NT2/D1 (cell line): ENCODE results near the gene PTPRK.

ENCODE experiments used
- DNase-seq: peaks from one replicate; pipeline ENCODE4 v3.0.0-alpha.2; 2011; ENCODE audit warnings: low read depth, low spot score
- H3K27me3 ChIP-seq: 2 replicates; pipeline ENCODE4 v1.6.0; 2011; ENCODE audit warnings: mild to moderate bottlenecking; ENCODE audit not compliant: insufficient read length, insufficient read depth
- H3K36me3 ChIP-seq: 2 replicates; pipeline ENCODE4 v1.6.1; 2011; ENCODE audit warnings: mild to moderate bottlenecking, low read length, mixed read lengths; ENCODE audit not compliant: insufficient read depth, insufficient read length
- H3K4me1 ChIP-seq: 2 replicates; pipeline ENCODE4 v1.5.1; 2011; ENCODE audit not compliant: insufficient read depth, insufficient read length
- H3K4me3 ChIP-seq: 2 replicates; pipeline ENCODE4 v1.5.1; 2011; ENCODE audit warnings: low read depth; ENCODE audit not compliant: insufficient read length
- H3K9ac ChIP-seq: 2 replicates; pipeline ENCODE4 v1.6.0; 2011; ENCODE audit warnings: low read depth; ENCODE audit not compliant: insufficient read length
- H3K9me3 ChIP-seq: 2 replicates; pipeline ENCODE4 v1.5.1; 2011; ENCODE audit warnings: mild to moderate bottlenecking, low read length; ENCODE audit not compliant: insufficient read depth
- SUZ12 ChIP-seq: IDR thresholded peaks from 2 replicates; pipeline ENCODE4 v1.6.1; 2011; ENCODE audit not compliant: insufficient read length, insufficient read depth; ENCODE audit errors: extremely low read depth
- YY1 ChIP-seq: IDR thresholded peaks from 2 replicates; pipeline ENCODE4 v1.6.1; 2011; ENCODE audit not compliant: insufficient read length, insufficient read depth
- ZNF274 ChIP-seq: IDR thresholded peaks from 2 replicates; pipeline ENCODE4 v1.6.1; 2011; ENCODE audit warnings: mild to moderate bottlenecking, low read depth, low read length

The PTPRK gene

GRCh38 chr6:128478230-128479047 lies 42.0 kb downstream of the PTPRK start:
- no peaks in the 10 kb centered on the region for H3K36me3 ChIP-seq
- no peaks in the 10 kb centered on the region for H3K4me1 ChIP-seq
- no peaks in the 10 kb centered on the region for H3K27me3 ChIP-seq
- no peak for DNase-seq
- TF ChIP-seq SUZ12 (no peak), ZNF274 (no peak), YY1 (no peak)
- no peaks in the 10 kb centered on the region for H3K9me3 ChIP-seq
- no peak overlapping the region for H3K9ac ChIP-seq
- no peak overlapping the region for H3K4me3 ChIP-seq

- Histone ChIP-seq H3K36me3 (no peaks in the 10 kb centered on the region), H3K4me1 (no peaks in the 10 kb centered on the region), H3K4me3 (no peak overlapping the region), H3K27me3 (no peaks in the 10 kb centered on the region), H3K9me3 (no peaks in the 10 kb centered on the region), H3K9ac (no peak overlapping the region)
- no peak for DNase-seq
- TF ChIP-seq ZNF274 (no peak), YY1 (no peak), SUZ12 (no peak)
Observed at GRCh38 chr6:128474933-128475332, 45.5 kb downstream of the PTPRK start.

- TF ChIP-seq SUZ12 (no peak), YY1 (no peak), ZNF274 (no peak)
- Histone ChIP-seq H3K36me3 (no peaks in the 10 kb centered on the region), H3K9ac (no peak overlapping the region), H3K27me3 (no peaks in the 10 kb centered on the region), H3K4me1 (no peaks in the 10 kb centered on the region), H3K9me3 (no peaks in the 10 kb centered on the region), H3K4me3 (no peak overlapping the region)
- no peak for DNase-seq
Observed at GRCh38 chr6:128474481-128474880, 45.9 kb downstream of the PTPRK start.

- Histone ChIP-seq H3K9me3 (no peaks in the 10 kb centered on the region), H3K9ac (no peak overlapping the region), H3K4me3 (no peak overlapping the region), H3K36me3 (no peaks in the 10 kb centered on the region), H3K27me3 (no peaks in the 10 kb centered on the region), H3K4me1 (no peaks in the 10 kb centered on the region)
- DNase-seq: no peak
- no peak for TF ChIP-seq ZNF274
- TF ChIP-seq SUZ12: no peak
- no peak for TF ChIP-seq YY1
Observed at GRCh38 chr6:128471907-128472306, 48.5 kb downstream of the PTPRK start.

GRCh38 chr6:128465368-128466343 lies 54.7 kb downstream of the PTPRK start:
- Histone ChIP-seq H3K4me3 (no peak overlapping the region), H3K9ac (no peak overlapping the region), H3K9me3 (no peaks in the 10 kb centered on the region), H3K36me3 (no peaks in the 10 kb centered on the region), H3K27me3 (no peaks in the 10 kb centered on the region), H3K4me1 (no peaks in the 10 kb centered on the region)
- no peak for TF ChIP-seq SUZ12
- TF ChIP-seq ZNF274: no peak
- no peak for TF ChIP-seq YY1
- no peak for DNase-seq

GRCh38 chr6:128464790-128465189 lies 55.6 kb downstream of the PTPRK start:
- Histone ChIP-seq H3K36me3 (no peaks in the 10 kb centered on the region), H3K9ac (no peak overlapping the region), H3K9me3 (no peaks in the 10 kb centered on the region), H3K4me1 (no peaks in the 10 kb centered on the region), H3K4me3 (no peak overlapping the region), H3K27me3 (no peaks in the 10 kb centered on the region)
- DNase-seq: no peak
- no peak for TF ChIP-seq YY1
- no peak for TF ChIP-seq ZNF274
- no peak for TF ChIP-seq SUZ12

- Histone ChIP-seq H3K36me3 (no peaks in the 10 kb centered on the region), H3K27me3 (no peaks in the 10 kb centered on the region), H3K4me1 (no peaks in the 10 kb centered on the region), H3K4me3 (no peak overlapping the region), H3K9me3 (no peaks in the 10 kb centered on the region), H3K9ac (no peak overlapping the region)
- no peak for DNase-seq
- TF ChIP-seq ZNF274 (no peak), SUZ12 (no peak), YY1 (no peak)
Observed at GRCh38 chr6:128463942-128464341, 56.5 kb downstream of the PTPRK start.
